ENCODE data around the gene ACOT11. TPM values are rescaled to one million over a fixed set of nuclear protein-coding genes. Genes with fewer than 3 reads are reported as not detected.

Gene ACOT11
- polyA plus RNA-seq, 1 donor (not counting 4 experiments of a cell fraction or from before 2014, with no cell fraction given) = 3.4 TPM

DNA sequence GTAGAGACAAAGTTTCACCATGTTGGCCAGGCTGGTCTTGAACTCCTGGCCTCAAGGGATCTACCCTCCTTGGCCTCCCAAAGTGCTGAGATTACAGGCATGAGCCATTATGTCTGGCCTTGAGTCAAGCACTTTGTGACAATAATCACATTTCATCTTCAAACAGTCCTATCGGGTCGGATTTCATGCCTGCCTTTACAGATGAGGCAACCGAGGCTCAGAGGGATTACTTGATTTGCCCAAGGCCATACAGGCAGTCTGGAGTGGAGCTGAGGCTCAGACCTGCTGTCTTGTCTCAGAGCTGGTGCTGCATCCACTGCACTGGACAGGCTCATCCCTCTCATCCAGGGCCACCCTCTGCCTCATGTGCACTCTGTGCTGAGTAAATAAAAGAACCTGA lies 48.7 kb downstream of the ACOT11 start:
- Histone ChIP-seq H4K20me1 (ENCODE audit: control insufficient read depth, extremely low read depth, insufficient read depth, low read length) (no peaks in the 10 kb centered on the region), H3K36me3 (ENCODE audit: control insufficient read depth in 2 of 2, extremely low read depth in 1 of 2, insufficient read depth in 2 of 2, low read length in 2 of 2) (no peaks in the 10 kb centered on the region), H3K9me1 (ENCODE audit: control insufficient read depth, extremely low read depth, insufficient read depth, low read length) (no peaks in the 10 kb centered on the region), H3K4me1 (ENCODE audit: control insufficient read depth, extremely low read depth, insufficient read depth, low read length) (no peaks in the 10 kb centered on the region), H3K27me3 (ENCODE audit: control insufficient read depth, extremely low read depth, insufficient read depth, low read length) (no peaks in the 10 kb centered on the region), H2AFZ (ENCODE audit: control insufficient read depth, low read length) (no peak overlapping the region), H3K79me2 (ENCODE audit: control insufficient read depth, insufficient read depth, low read length) (no peaks in the 10 kb centered on the region), H3K9me3 (ENCODE audit: control insufficient read depth, low read depth, low read length) (no peaks in the 10 kb centered on the region), H3K4me3 (ENCODE audit: control insufficient read depth in 2 of 3, extremely low read depth in 1 of 3, insufficient read depth in 2 of 3, low read depth in 1 of 3, low read length in 3 of 3) (no peak overlapping the region), H3K4me2 (ENCODE audit: control insufficient read depth, extremely low read depth, insufficient read depth, low read depth, low read length) (no peak overlapping the region), H3K9ac (ENCODE audit: control insufficient read depth, extremely low read depth, insufficient read depth, low read length) (no peak overlapping the region), H3K27ac (ENCODE audit: control insufficient read depth, insufficient read depth, low read length) (no peak overlapping the region)
- TF ChIP-seq, protein P1, sequence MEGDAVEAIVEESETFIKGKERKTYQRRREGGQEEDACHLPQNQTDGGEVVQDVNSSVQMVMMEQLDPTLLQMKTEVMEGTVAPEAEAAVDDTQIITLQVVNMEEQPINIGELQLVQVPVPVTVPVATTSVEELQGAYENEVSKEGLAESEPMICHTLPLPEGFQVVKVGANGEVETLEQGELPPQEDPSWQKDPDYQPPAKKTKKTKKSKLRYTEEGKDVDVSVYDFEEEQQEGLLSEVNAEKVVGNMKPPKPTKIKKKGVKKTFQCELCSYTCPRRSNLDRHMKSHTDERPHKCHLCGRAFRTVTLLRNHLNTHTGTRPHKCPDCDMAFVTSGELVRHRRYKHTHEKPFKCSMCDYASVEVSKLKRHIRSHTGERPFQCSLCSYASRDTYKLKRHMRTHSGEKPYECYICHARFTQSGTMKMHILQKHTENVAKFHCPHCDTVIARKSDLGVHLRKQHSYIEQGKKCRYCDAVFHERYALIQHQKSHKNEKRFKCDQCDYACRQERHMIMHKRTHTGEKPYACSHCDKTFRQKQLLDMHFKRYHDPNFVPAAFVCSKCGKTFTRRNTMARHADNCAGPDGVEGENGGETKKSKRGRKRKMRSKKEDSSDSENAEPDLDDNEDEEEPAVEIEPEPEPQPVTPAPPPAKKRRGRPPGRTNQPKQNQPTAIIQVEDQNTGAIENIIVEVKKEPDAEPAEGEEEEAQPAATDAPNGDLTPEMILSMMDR (optimal IDR thresholded peaks at IDR 0.05 in 1 of 3, IDR thresholded peaks at IDR 0.05 in 1 of 3, conservative IDR thresholded peaks at IDR 0.05 in 1 of 3; ENCODE audit: extremely low read depth in 1 of 3, insufficient read depth in 2 of 3, low read length in 3 of 3) = no peak
- no peak for TF ChIP-seq EZH2 (IDR thresholded peaks at IDR 0.05; ENCODE audit: low read length)
- DNase-seq (ENCODE audit: low read depth, low spot score) (no peak), FAIRE-seq (no peak)
- dilution Hi-C loops (cut with MboI; ENCODE audit: extremely low pct_ligation_motif_present, low sequenced_read_pairs) = no loop called here

DNA sequence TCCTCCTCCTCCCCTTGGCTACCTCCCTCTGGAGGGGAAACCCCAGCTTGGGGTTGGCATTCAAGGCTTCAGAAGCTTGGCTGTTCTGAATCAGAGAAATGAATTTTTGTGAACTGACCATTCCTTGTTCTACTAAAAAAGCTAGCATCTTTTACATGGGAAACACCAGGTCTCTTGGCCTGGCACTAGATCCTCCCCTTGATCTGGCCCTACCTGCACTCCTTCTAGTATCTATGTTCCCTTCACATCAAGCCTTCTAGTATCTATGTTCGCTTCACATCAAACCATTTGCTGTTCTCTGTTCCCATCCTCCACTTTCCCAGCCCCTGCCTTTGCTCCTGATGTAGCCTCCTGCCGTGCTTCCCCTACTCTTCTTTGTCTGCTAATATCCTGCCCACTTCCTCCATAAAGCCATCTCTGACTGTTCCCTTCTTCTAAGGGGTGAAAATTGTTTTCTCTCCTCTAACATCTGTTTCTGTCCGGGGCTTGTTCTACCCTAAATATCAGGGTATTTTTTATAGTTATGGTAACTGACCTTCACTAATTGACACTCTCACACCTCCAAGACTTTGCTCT lies 49.5 kb downstream of the ACOT11 start:
- Histone ChIP-seq H4K20me1 (ENCODE audit: control insufficient read depth, extremely low read depth, insufficient read depth, low read length) (no peaks in the 10 kb centered on the region), H3K36me3 (ENCODE audit: control insufficient read depth in 2 of 2, extremely low read depth in 1 of 2, insufficient read depth in 2 of 2, low read length in 2 of 2) (no peaks in the 10 kb centered on the region), H2AFZ (ENCODE audit: control insufficient read depth, low read length) (no peak overlapping the region), H3K9me3 (ENCODE audit: control insufficient read depth, low read depth, low read length) (no peaks in the 10 kb centered on the region), H3K9me1 (ENCODE audit: control insufficient read depth, extremely low read depth, insufficient read depth, low read length) (no peaks in the 10 kb centered on the region), H3K4me1 (ENCODE audit: control insufficient read depth, extremely low read depth, insufficient read depth, low read length) (no peaks in the 10 kb centered on the region), H3K79me2 (ENCODE audit: control insufficient read depth, insufficient read depth, low read length) (no peaks in the 10 kb centered on the region), H3K4me2 (ENCODE audit: control insufficient read depth, extremely low read depth, insufficient read depth, low read depth, low read length) (no peak overlapping the region), H3K27me3 (ENCODE audit: control insufficient read depth, extremely low read depth, insufficient read depth, low read length) (no peaks in the 10 kb centered on the region), H3K4me3 (ENCODE audit: control insufficient read depth in 2 of 3, extremely low read depth in 1 of 3, insufficient read depth in 2 of 3, low read depth in 1 of 3, low read length in 3 of 3) (no peak overlapping the region), H3K27ac (ENCODE audit: control insufficient read depth, insufficient read depth, low read length) (no peak overlapping the region), H3K9ac (ENCODE audit: control insufficient read depth, extremely low read depth, insufficient read depth, low read length) (no peak overlapping the region)
- TF ChIP-seq, protein P1 (optimal IDR thresholded peaks at IDR 0.05 in 1 of 3, IDR thresholded peaks at IDR 0.05 in 1 of 3, conservative IDR thresholded peaks at IDR 0.05 in 1 of 3; ENCODE audit: extremely low read depth in 1 of 3, insufficient read depth in 2 of 3, low read length in 3 of 3) = no peak
- no peak for TF ChIP-seq EZH2 (IDR thresholded peaks at IDR 0.05; ENCODE audit: low read length)
- FAIRE-seq = no peak
- dilution Hi-C loops (cut with MboI; ENCODE audit: extremely low pct_ligation_motif_present, low sequenced_read_pairs) = no loop called here
- no peak for DNase-seq (ENCODE audit: low read depth, low spot score)
